Measurements from ENCODE around the gene BRICD5. TPM values are rescaled to one million over a fixed set of nuclear protein-coding genes. Genes with fewer than 3 reads are reported as not detected.

Gene BRICD5
- total and polyA plus RNA-seq, 2 of the 4 experiments (the other 2 are of a cell fraction), result 0.18 to 0.94 TPM

DNA sequence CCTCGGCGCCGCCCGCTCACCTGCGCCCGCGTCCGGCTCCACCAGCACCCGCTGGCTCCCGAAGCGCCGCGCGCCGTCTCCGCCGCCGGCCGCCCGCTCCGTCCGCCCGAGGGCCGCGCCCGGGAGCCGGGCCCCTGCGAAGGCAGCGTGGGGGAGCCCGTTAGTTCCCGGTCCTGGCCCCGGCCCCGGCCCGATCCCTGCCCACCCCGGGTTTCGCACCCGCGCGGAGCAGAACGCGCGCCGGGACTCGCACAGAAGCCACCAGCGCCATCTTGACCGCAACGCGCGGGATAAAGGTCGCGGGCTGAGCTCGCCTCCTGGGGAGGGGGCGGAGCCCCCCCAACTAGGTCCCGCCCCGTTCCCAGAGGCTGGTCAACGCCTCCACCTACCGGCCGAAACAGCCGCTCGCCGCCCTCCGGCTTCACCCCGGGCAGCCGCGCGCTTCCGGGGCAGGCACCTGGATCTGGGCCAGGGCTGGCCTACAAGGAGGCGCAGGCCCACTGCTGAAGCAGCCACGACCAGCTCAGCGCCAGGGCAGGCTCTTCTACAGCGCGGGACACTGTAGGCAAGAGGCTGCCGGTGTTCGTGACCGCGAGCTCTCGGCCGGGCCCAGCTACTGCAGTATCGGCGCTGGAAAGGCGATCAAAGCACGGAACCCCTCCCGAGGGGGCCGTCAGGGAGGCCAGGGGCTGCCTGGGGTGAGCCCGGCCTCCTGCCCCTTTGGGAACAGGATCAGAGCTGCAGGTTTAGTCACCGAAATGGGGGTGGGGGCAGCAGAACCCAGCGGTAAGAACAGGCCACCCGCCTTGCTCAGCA, 40.8 kb upstream of the BRICD5 start, which contains the start of gene ECI1 (continued):
- TF ChIP-seq MXI1 (IDR thresholded peaks at IDR 0.05; ENCODE audit: borderline replicate concordance, low read depth, low read length) (0 out of 2 replicates have a peak, but pooled peaks have one; percentile 38), MAZ (IDR thresholded peaks at IDR 0.05; ENCODE audit: borderline replicate concordance, low read depth, low read length) (peak; percentile 82; the same call in 1 of the 2 replicates)

DNA sequence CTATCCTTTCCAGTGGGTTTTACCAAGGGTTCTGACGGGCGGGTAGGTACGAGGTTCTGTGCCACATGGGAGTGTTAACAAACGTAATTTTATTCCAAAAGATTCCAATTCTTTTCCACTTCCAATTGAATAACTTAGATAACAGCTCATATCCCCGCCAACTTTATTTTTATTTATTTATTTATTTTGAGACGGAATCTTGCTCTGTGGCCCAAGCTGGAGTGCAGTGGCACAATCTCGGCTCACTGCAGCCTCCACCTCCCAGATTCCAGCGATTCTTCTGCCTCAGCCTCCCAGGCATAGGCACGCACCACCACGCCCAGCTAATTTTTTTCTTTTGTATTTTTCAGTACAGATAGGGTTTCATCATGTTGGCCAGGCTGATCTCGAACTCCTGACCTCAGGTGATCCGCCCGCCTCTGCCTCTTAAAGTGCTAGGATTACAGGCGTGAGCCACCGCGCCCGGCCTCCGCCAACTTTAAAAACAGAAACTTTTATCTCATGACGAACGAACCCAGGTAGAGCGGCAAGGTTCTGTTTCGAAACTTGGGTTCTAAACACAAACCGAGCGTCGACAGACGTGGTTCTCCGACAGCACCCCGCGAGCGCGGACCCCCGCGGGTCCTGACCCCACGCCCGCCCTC, 40.1 kb upstream of the BRICD5 start:
- in situ Hi-C loops (cut with MboI; ENCODE audit: low sequenced_read_pairs), result loop anchor here (10.0 kb wide), 1 partner anchor 254 kb away; no protein-coding TSS in a partner anchor

More for the DNA sequence above, 40.1 kb upstream of the BRICD5 start:
- Histone ChIP-seq H2BK120ac (ENCODE audit: low read depth, low read length) (no peak overlapping the region), H2BK5ac (ENCODE audit: low read depth, low read length, poor library complexity, severe bottlenecking) (peak overlapping the region; percentile 0), H3K36me3 (ENCODE audit: control insufficient read depth, insufficient read depth, low read length) (peaks cover 32% of the 10 kb centered on the region), H4K20me1 (ENCODE audit: insufficient read depth, low read length) (peaks cover 16% of the 10 kb centered on the region), H3K79me1 (ENCODE audit: low read depth in 1 of 2, low read length in 2 of 2) (peaks cover 18 to 45% of the 10 kb centered on the region in 2 experiments; a peak in 3 of 4 replicates), H3K9me1 (ENCODE audit: insufficient read depth, low read length) (0 out of 2 replicates have a peak, but pooled peaks cover 2% of the 10 kb centered on the region), H4K8ac (ENCODE audit: low read depth in 2 of 2, low read length in 2 of 2) (peak overlapping the region in 1 of 2 experiments; percentile 55; a peak in 1 of 4 replicates), H3K27me3 (ENCODE audit: control insufficient read depth, insufficient read depth, low read length) (no peaks in the 10 kb centered on the region), H2BK20ac (ENCODE audit: low read depth, low read length) (no peak overlapping the region), H3K4me1 (ENCODE audit: control insufficient read depth, insufficient read depth, low read length) (peaks cover 9% of the 10 kb centered on the region), H2AK5ac (ENCODE audit: low read depth, low read length) (peak overlapping the region; percentile 29; the same call in 1 of the 2 replicates), H3K18ac (ENCODE audit: low read depth, low read length) (no peak overlapping the region), H3K4me2 (ENCODE audit: low read depth, low read length) (peak overlapping the region; percentile 70), H2AK9ac (replicated peaks; ENCODE audit: low read depth, low read length, poor library complexity) (peak overlapping the region; percentile 84), H3K23ac (ENCODE audit: low read depth, low read length) (peak overlapping the region; percentile 56; the same call in 1 of the 2 replicates), H2BK15ac (ENCODE audit: low read depth, low read length) (no peak overlapping the region), H3K14ac (replicated peaks; ENCODE audit: low read depth, low read length) (peak overlapping the region; percentile 60), H3K4ac (ENCODE audit: low read depth, low read length) (peak overlapping the region; percentile 76), H3K9me3 (ENCODE audit: control insufficient read depth, insufficient read depth, low read length) (no peaks in the 10 kb centered on the region), H2AFZ (replicated peaks; ENCODE audit: low read length, poor library complexity) (peak overlapping the region; percentile 89), H3K56ac (ENCODE audit: extremely low read depth, insufficient read depth, low read length) (peak overlapping the region; percentile 55; the same call in 1 of the 2 replicates), H4K91ac (ENCODE audit: insufficient read depth, low read depth, low read length) (peak overlapping the region; percentile 13; the same call in 1 of the 2 replicates), H3K27ac (ENCODE audit: insufficient read depth, low read length) (peak overlapping the region; percentile 38), H4K5ac (ENCODE audit: low read depth, low read length) (peak overlapping the region; percentile 30), H3K9ac (ENCODE audit: low read depth, low read length) (peak overlapping the region; percentile 62), H3K4me3 (ENCODE audit: insufficient read depth, low read depth, low read length) (peak overlapping the region; percentile 52)
- ChIA-PET CTCF (interaction anchor here (0.9 kb wide), 2 partner anchors 9 to 12 kb away, joined by 3 to 4 read pairs; no protein-coding TSS in a partner anchor), POLR2A (ENCODE audit: unreplicated experiment) (no interaction called here)
- WGBS, 2 experiments (ENCODE audit: extremely low coverage in 2 of 2, insufficient read length in 1 of 2), result 0% methylated on average over 18 of the region's 35 CpGs; no CpG with 5 or more reads in 1 of the 2 experiments
- no TSS peak for BruUV-seq (replicated peaks)
- dilution Hi-C loops (cut with HindIII; ENCODE audit: low sequenced_read_pairs, unreplicated experiment), result no loop called here
- ATAC-seq (ENCODE audit: low read depth) (peak; percentile 4), DNase-seq (no peak)
- TF ChIP-seq BHLHE40 (IDR thresholded peaks at IDR 0.05; ENCODE audit: low read depth, low read length), result peak; percentile 12; the same call in 1 of the 2 replicates
- TF ChIP-seq RFX5 (IDR thresholded peaks at IDR 0.05; ENCODE audit: low read depth, low read length), result no peak
- intact Hi-C loops (cut with micrococcal nuclease), result no loop called here

All from IMR-90 (cell line).